ENCODE measurements around the gene PPP1R15B. TPM values are rescaled to one million over a fixed set of nuclear protein-coding genes. Genes with fewer than 3 reads are reported as not detected.

Gene PPP1R15B
- total and polyA plus RNA-seq, 4 donors = 13.0 to 54.0 (median 26.1) TPM

GRCh38 chr1:204450461-204451257 lies 39.0 kb upstream of the PPP1R15B start:
- H3K36me3 ChIP-seq (ENCODE audit: control insufficient read depth in 4 of 4, insufficient read depth in 3 of 4, low read depth in 1 of 4, low read length in 3 of 4) = peaks cover 0 to 12% (median 6%) of the 10 kb centered on the region in 4 donors
- no peaks in the 10 kb centered on the region for H3K27me3 ChIP-seq (ENCODE audit: control insufficient read depth in 4 of 4, insufficient read depth in 4 of 4, low read length in 3 of 4)
- peaks cover 6 to 19% (median 12%) of the 10 kb centered on the region in 4 donors for H3K4me1 ChIP-seq (ENCODE audit: control insufficient read depth in 4 of 4, insufficient read depth in 4 of 4, low read length in 3 of 4)
- no peak overlapping the region for H3K27ac ChIP-seq (ENCODE audit: low read depth in 1 of 2, low read length in 2 of 2)
- WGBS = 61% methylated on average over 8 of the region's 8 CpGs
- no peak overlapping the region for H3K4me3 ChIP-seq (ENCODE audit: low read depth in 1 of 3, low read length in 3 of 3)
- no peak overlapping the region for H3K9ac ChIP-seq (ENCODE audit: low read depth in 1 of 2, low read length in 2 of 2)
- DNase-seq (ENCODE audit: low spot score) = no peak
- no peaks in the 10 kb centered on the region for H3K9me3 ChIP-seq (ENCODE audit: control insufficient read depth in 4 of 4, low read length in 3 of 4)
- TF ChIP-seq RXRA (IDR thresholded peaks at IDR 0.05) (peak; percentile 34 to 44), NR2F2 (IDR thresholded peaks at IDR 0.05) (no peak), HNF4G (IDR thresholded peaks at IDR 0.05) (peak; percentile 61), SP1 (IDR thresholded peaks at IDR 0.05) (peak; percentile 76), HNF4A (conservative IDR thresholded peaks at IDR 0.05) (peak; percentile 72 to 82)

GRCh38 chr1:204449678-204450280 lies 38.2 kb upstream of the PPP1R15B start:
- TF ChIP-seq TAF1 (conservative IDR thresholded peaks at IDR 0.05) = no peak
- TF ChIP-seq GABPA (IDR thresholded peaks at IDR 0.05 in 1 of 2, conservative IDR thresholded peaks at IDR 0.05 in 1 of 2) = no peak
- no peak for TF ChIP-seq REST (IDR thresholded peaks at IDR 0.05)
- TF ChIP-seq FOXA2 (IDR thresholded peaks at IDR 0.05) = no peak
- Histone ChIP-seq H3K27ac (ENCODE audit: low read depth in 1 of 2, low read length in 2 of 2) (no peak overlapping the region), H3K27me3 (ENCODE audit: control insufficient read depth in 4 of 4, insufficient read depth in 4 of 4, low read length in 3 of 4) (no peaks in the 10 kb centered on the region), H3K36me3 (ENCODE audit: control insufficient read depth in 4 of 4, insufficient read depth in 3 of 4, low read depth in 1 of 4, low read length in 3 of 4) (peaks cover 0 to 10% (median 4%) of the 10 kb centered on the region in 4 donors), H3K9ac (ENCODE audit: low read depth in 1 of 2, low read length in 2 of 2) (no peak overlapping the region), H3K9me3 (ENCODE audit: control insufficient read depth in 4 of 4, low read length in 3 of 4) (no peaks in the 10 kb centered on the region), H3K4me1 (ENCODE audit: control insufficient read depth in 4 of 4, insufficient read depth in 4 of 4, low read length in 3 of 4) (peaks cover 6 to 19% (median 12%) of the 10 kb centered on the region in 4 donors), H3K4me3 (ENCODE audit: low read depth in 1 of 3, low read length in 3 of 3) (no peak overlapping the region)
- DNase-seq (ENCODE audit: low spot score) = no peak
- 81% methylated on average over 8 of the region's 8 CpGs for WGBS

GRCh38 chr1:204448991-204449677 lies 37.5 kb upstream of the PPP1R15B start:
- H3K27ac ChIP-seq (ENCODE audit: low read depth in 1 of 2, low read length in 2 of 2) = no peak overlapping the region
- TF ChIP-seq REST (IDR thresholded peaks at IDR 0.05) = no peak
- no peak for TF ChIP-seq JUND (IDR thresholded peaks at IDR 0.05)
- TF ChIP-seq GABPA (IDR thresholded peaks at IDR 0.05 in 1 of 2, conservative IDR thresholded peaks at IDR 0.05 in 1 of 2) = no peak
- no peak for TF ChIP-seq EGR1 (IDR thresholded peaks at IDR 0.05; ENCODE audit: low read depth in 2 of 2)
- TF ChIP-seq CTCF (IDR thresholded peaks at IDR 0.05; ENCODE audit: low read depth, low read length, missing input control) = no peak
- no peak for TF ChIP-seq RXRA (IDR thresholded peaks at IDR 0.05)
- no peak for TF ChIP-seq NR2F2 (IDR thresholded peaks at IDR 0.05)
- TF ChIP-seq ZBTB33 (IDR thresholded peaks at IDR 0.05) = no peak
- TF ChIP-seq TAF1 (conservative IDR thresholded peaks at IDR 0.05) = no peak

More at GRCh38 chr1:204448991-204449677, 37.5 kb upstream of the PPP1R15B start:
- H3K4me1 ChIP-seq (ENCODE audit: control insufficient read depth in 4 of 4, insufficient read depth in 4 of 4, low read length in 3 of 4) = peaks cover 6 to 19% (median 12%) of the 10 kb centered on the region in 4 donors
- no peak overlapping the region for H3K9ac ChIP-seq (ENCODE audit: low read depth in 1 of 2, low read length in 2 of 2)
- H3K4me3 ChIP-seq (ENCODE audit: low read depth in 1 of 3, low read length in 3 of 3) = no peak overlapping the region
- DNase-seq (ENCODE audit: low spot score) = no peak
- WGBS = 84% methylated on average over 6 of the region's 6 CpGs
- no peaks in the 10 kb centered on the region for H3K9me3 ChIP-seq (ENCODE audit: control insufficient read depth in 4 of 4, low read length in 3 of 4)
- no peaks in the 10 kb centered on the region for H3K27me3 ChIP-seq (ENCODE audit: control insufficient read depth in 4 of 4, insufficient read depth in 4 of 4, low read length in 3 of 4)
- peaks cover 0 to 7% (median 3%) of the 10 kb centered on the region in 4 donors for H3K36me3 ChIP-seq (ENCODE audit: control insufficient read depth in 4 of 4, insufficient read depth in 3 of 4, low read depth in 1 of 4, low read length in 3 of 4)
